HEK293 (cell line): ENCODE data around the gene MYO1F.

Experiments
- CTCF ChIA-PET: fragments of 350-600 bp; formaldehyde crosslinking; extraction: SDS; loops from one replicate; lab custom pipeline; 2021; ENCODE audit warnings: antibody characterized with exemption; lab: Yijun Ruan, JAX
- POLR2A ChIA-PET: fragments of 300-600 bp; formaldehyde crosslinking; extraction: SDS; loops from one replicate; lab custom pipeline; 2020; ENCODE audit warnings: antibody characterized with exemption, inconsistent platforms; lab: Yijun Ruan, JAX
- H3K27ac ChIP-seq: fragments of 200-500 bp; sonication (Bioruptor generic); 2 replicates; pipeline ENCODE4 v1.5.1; 2014; ENCODE audit warnings: low read depth, low read length, control low read depth, inconsistent platforms; ENCODE audit errors: extremely low read depth
- H3K36me3 ChIP-seq, 2 experiments: fragments of 200-500 bp in 1 of 2; sonication (Bioruptor generic) in 1 of 2; 1 replicate in 1 of 2; 2 replicates in 1 of 2; pipeline ENCODE4 v1.5.1; 2014 to 2017; ENCODE audit warnings: inconsistent platforms in 2 of 2, low read length in 2 of 2; ENCODE audit not compliant: control insufficient read depth in 2 of 2, insufficient read depth in 1 of 2
- H3K4me1 ChIP-seq: fragments of 200-500 bp; sonication (Bioruptor generic); 2 replicates; pipeline ENCODE4 v1.5.1; 2014; ENCODE audit warnings: mild to moderate bottlenecking, low read length, inconsistent platforms; ENCODE audit not compliant: control insufficient read depth, insufficient read depth
- H3K4me3 ChIP-seq: 2 replicates; pipeline ENCODE4 v1.5.1; 2011; ENCODE audit warnings: low read depth, mild to moderate bottlenecking, control low read depth, low read length, moderate library complexity
- H3K9me3 ChIP-seq: fragments of 200-500 bp; sonication (Bioruptor generic); 2 replicates; pipeline ENCODE4 v1.5.1; 2014; ENCODE audit warnings: low read depth, low read length, inconsistent platforms; ENCODE audit not compliant: control insufficient read depth, insufficient read depth
- CTCF ChIP-seq: fragments of 450-650 bp; formaldehyde crosslinking; IDR thresholded peaks from 2 replicates; pipeline ENCODE4 v1.5.1; 2016; ENCODE audit warnings: missing biosample characterization, missing genetic modification characterization
- ELK4 ChIP-seq: IDR thresholded peaks from 2 replicates; pipeline ENCODE4 v1.6.1; 2011; ENCODE audit warnings: mild to moderate bottlenecking, low read depth, low read length, borderline replicate concordance
- TCF7L2 ChIP-seq: IDR thresholded peaks from 2 replicates; pipeline ENCODE4 v1.6.1; 2011; ENCODE audit warnings: low read depth, mild to moderate bottlenecking, inconsistent platforms, low read length, moderate library complexity, borderline replicate concordance
- ZBTB10 ChIP-seq: fragments of 450-650 bp; formaldehyde crosslinking; IDR thresholded peaks from 2 replicates; pipeline ENCODE4 v1.5.1; 2016; ENCODE audit warnings: missing biosample characterization, missing genetic modification characterization
- ZBTB48 ChIP-seq: fragments of 450-650 bp; formaldehyde crosslinking; IDR thresholded peaks from 2 replicates; pipeline ENCODE4 v1.5.1; 2016; ENCODE audit warnings: missing biosample characterization, missing genetic modification characterization
- ZBTB6 ChIP-seq: fragments of 450-650 bp; formaldehyde crosslinking; IDR thresholded peaks from 2 replicates; pipeline ENCODE4 v1.5.1; 2017; ENCODE audit warnings: missing biosample characterization, missing genetic modification characterization
- ZFP41 ChIP-seq: fragments of 450-650 bp; formaldehyde crosslinking; IDR thresholded peaks from 2 replicates; pipeline ENCODE4 v1.5.1; 2016; ENCODE audit warnings: missing biosample characterization, missing genetic modification characterization, borderline replicate concordance
- ZFP69B ChIP-seq: fragments of 450-650 bp; formaldehyde crosslinking; IDR thresholded peaks from 2 replicates; pipeline ENCODE4 v1.5.1; 2016; ENCODE audit warnings: missing biosample characterization, missing genetic modification characterization
- ZIC2 ChIP-seq: fragments of 450-650 bp; formaldehyde crosslinking; IDR thresholded peaks from 2 replicates; pipeline ENCODE4 v1.5.1; 2016; ENCODE audit warnings: missing biosample characterization, missing genetic modification characterization
- ZNF10 ChIP-seq: fragments of 450-650 bp; formaldehyde crosslinking; IDR thresholded peaks from 2 replicates; pipeline ENCODE4 v1.5.1; 2017; ENCODE audit warnings: missing biosample characterization, missing genetic modification characterization
- ZNF146 ChIP-seq: fragments of 450-650 bp; formaldehyde crosslinking; IDR thresholded peaks from 2 replicates; pipeline ENCODE4 v1.5.1; 2016; ENCODE audit warnings: missing biosample characterization, missing genetic modification characterization
- ZNF223 ChIP-seq: fragments of 450-650 bp; formaldehyde crosslinking; IDR thresholded peaks from 2 replicates; pipeline ENCODE4 v1.5.1; 2016; ENCODE audit warnings: missing biosample characterization, missing genetic modification characterization
- ZNF449 ChIP-seq: fragments of 450-650 bp; formaldehyde crosslinking; IDR thresholded peaks from 2 replicates; pipeline ENCODE4 v1.5.1; 2017; ENCODE audit warnings: missing biosample characterization, mild to moderate bottlenecking, missing genetic modification characterization, moderate library complexity
- ZNF561 ChIP-seq: fragments of 450-650 bp; IDR thresholded peaks from 2 replicates; pipeline ENCODE4 v1.5.1; 2018; ENCODE audit warnings: missing biosample characterization, missing genetic modification characterization, borderline replicate concordance
- ZNF624 ChIP-seq: fragments of 450-650 bp; formaldehyde crosslinking; IDR thresholded peaks from 2 replicates; pipeline ENCODE4 v1.5.1; 2017; ENCODE audit warnings: missing biosample characterization, missing genetic modification characterization
- ZNF645 ChIP-seq: fragments of 450-650 bp; formaldehyde crosslinking; IDR thresholded peaks from 2 replicates; pipeline ENCODE4; 2016; ENCODE audit warnings: missing biosample characterization, missing genetic modification characterization
- ZNF768 ChIP-seq: fragments of 450-650 bp; formaldehyde crosslinking; IDR thresholded peaks from 2 replicates; pipeline ENCODE4 v1.5.1; 2018; ENCODE audit warnings: missing biosample characterization, mild to moderate bottlenecking, missing genetic modification characterization

Gene MYO1F

GRCh38 chr19:8503510-8503909 lies 73.7 kb downstream of the MYO1F start:
- Histone ChIP-seq H3K36me3 (no peaks in the 10 kb centered on the region), H3K4me3 (no peak overlapping the region), H3K4me1 (peaks cover 3% of the 10 kb centered on the region; the same call in 1 of the 2 replicates), H3K27ac (no peak overlapping the region), H3K9me3 (no peaks in the 10 kb centered on the region)
- ChIA-PET POLR2A (interaction anchor here (1.2 kb wide), 1 partner anchor 10 kb away, joined by 8 read pairs; the partner anchor contains the start of gene ZNF414), CTCF (interaction anchor here (1.1 to 2.4 kb wide), 3 partner anchors 10 to 77 kb away, joined by 5 to 9 read pairs (median 5); partner anchors contain the start of gene ZNF414)
- TF ChIP-seq ZNF223 (tag by site-specific recombination): no peak
- TF ChIP-seq TCF7L2: no peak
- no peak for TF ChIP-seq ELK4
- no peak for TF ChIP-seq ZNF645 (tag by site-specific recombination)
- no peak for TF ChIP-seq ZNF449
- no peak for TF ChIP-seq ZNF768
- TF ChIP-seq ZNF561 (tag by site-specific recombination): no peak
- TF ChIP-seq ZBTB10 (tag by site-specific recombination): no peak
- no peak for TF ChIP-seq ZBTB6 (tag by site-specific recombination)
- TF ChIP-seq ZNF10: no peak
- TF ChIP-seq ZFP41 (tag by site-specific recombination): no peak
- no peak for TF ChIP-seq ZFP69B (tag by site-specific recombination)
- TF ChIP-seq ZNF624 (tag by site-specific recombination): no peak

- Histone ChIP-seq H3K4me3 (no peak overlapping the region), H3K36me3 (no peaks in the 10 kb centered on the region), H3K4me1 (peaks cover 3% of the 10 kb centered on the region; the same call in 1 of the 2 replicates), H3K27ac (no peak overlapping the region), H3K9me3 (no peaks in the 10 kb centered on the region)
- ChIA-PET CTCF (no interaction called here), POLR2A (no interaction called here)
- TF ChIP-seq ZIC2 (tag by site-specific recombination) (0 out of 2 replicates have a peak, but pooled peaks have one; percentile 9), CTCF (tag by site-specific recombination) (no peak), ZBTB48 (tag by site-specific recombination) (no peak), ZNF146 (tag by site-specific recombination) (no peak)
These were observed 75.3 kb downstream of the MYO1F start for GRCh38 chr19:8501981-8502380.
